Stomach (tissue), 9 donors: Measurements from ENCODE around the gene DISC1. TPM values are rescaled to one million over a fixed set of nuclear protein-coding genes. Genes with fewer than 3 reads are reported as not detected.

Experiments
- DNase-seq, 2 donors: peaks; one replicate each; pipeline versions ENCODE4 v3.0.0 to v3.0.0-alpha.2; 2013 to 2019
- H3K27ac ChIP-seq, 5 donors: fragments of 200-600 bp in 4 of 5; sonication (generic) in 4 of 5; one replicate each; pipeline ENCODE4 v1.5.1; 2013 to 2019; ENCODE audit warnings: mild to moderate bottlenecking in 1 of 5, moderate library complexity in 1 of 5
- H3K27me3 ChIP-seq, 3 donors: fragments of 200-600 bp; sonication (generic); one replicate each; pipeline ENCODE4 v1.5.1; 2017 to 2019; ENCODE audit warnings: mixed run types in 1 of 3
- H3K36me3 ChIP-seq, 4 donors: fragments of 200-600 bp; sonication (generic); 1 replicate in 3 of 4; 2 replicates in 1 of 4; pipeline ENCODE4 v1.5.1; 2016 to 2019
- H3K4me1 ChIP-seq, 4 donors: fragments of 200-600 bp; sonication (generic); one replicate each; pipeline ENCODE4 v1.5.1; 2016 to 2019
- H3K4me3 ChIP-seq, 4 donors: fragments of 200-600 bp; sonication (generic) in 3 of 4; one replicate each; pipeline ENCODE4 v1.5.1; 2016 to 2019; ENCODE audit warnings: mild to moderate bottlenecking in 1 of 4
- H3K9me3 ChIP-seq, 4 donors: fragments of 200-600 bp; sonication (generic); one replicate each; pipeline ENCODE4 v1.5.1; 2016 to 2019
- CTCF ChIP-seq, 7 experiments: fragments of 450-650 bp in 4 of 7; fragments of 200-600 bp in 3 of 7; sonication (generic) in 3 of 7; IDR thresholded peaks; one replicate each; pipeline ENCODE4 v1.5.1; 2016 to 2019; ENCODE audit warnings: antibody characterized with exemption in 7 of 7, control low read depth in 2 of 7, mild to moderate bottlenecking in 1 of 7
- EP300 ChIP-seq: sonication (generic); formaldehyde crosslinking; IDR thresholded peaks from one replicate; pipeline ENCODE4 v1.6.1; 2017; ENCODE audit warnings: antibody characterized with exemption
- POLR2A ChIP-seq, 4 donors: fragments of 450-650 bp; IDR thresholded peaks; one replicate each; pipeline ENCODE4 v1.6.1; 2016; ENCODE audit warnings: antibody characterized with exemption in 4 of 4, control low read depth in 2 of 4, mild to moderate bottlenecking in 1 of 4, moderate library complexity in 1 of 4
- POLR2AphosphoS5 ChIP-seq, 3 donors: sonication (generic); formaldehyde crosslinking; IDR thresholded peaks; one replicate each; pipeline ENCODE4 v1.6.1; 2016; ENCODE audit warnings: antibody characterized with exemption in 3 of 3
- WGBS, 5 donors: extraction: QIAGEN DNeasy Blood & Tissue Kit in 3 of 5; methylation state at CpG; one replicate each; pipeline versions ENCODE4 v1.1.5 to v1.1.7; 2013 to 2018; 5-methylcytosine and 5-hydroxymethylcytosine counted together
- intact Hi-C: fragments of 100-400 bp; cut with DNase I; formaldehyde crosslinking; loops from one replicate; pipeline ENCODE4 v1.15.1; 2023; ENCODE audit warnings: low total_unique reads
- polyA plus RNA-seq, 3 donors: library from polyadenylated mRNA; stranded (reverse); fragments of 200-250 nt; gene quantifications; one replicate each; pipeline ENCODE4 v1.2.3, GENCODE V29; 2013
- total RNA-seq, 5 donors: library from RNA; depleted of rRNA; stranded (reverse); fragments of >200 nt; gene quantifications; one replicate each; pipeline versions ENCODE4 v1.1.0 to v1.2.3, GENCODE V29; 2014 to 2016
- donor health status: healthy with polysubstance abuse.
- donor health status: Bipolar disorder and iron deficiency.
- donor health status: healthy.

Gene DISC1
- total and polyA plus RNA-seq, 8 donors: 0.43 to 29.8 (median 1.6) TPM

GRCh38 chr1:231938211-231938610 lies 311.6 kb downstream of the DISC1 start:
- no peak for DNase-seq
- H3K4me3 ChIP-seq: no peak overlapping the region
- H3K27me3 ChIP-seq: peaks cover 0 to 21% (median 6%) of the 10 kb centered on the region in 3 donors
- intact Hi-C loops: no loop called here
- TF ChIP-seq POLR2A (IDR thresholded peaks at IDR 0.05) (no peak), POLR2AphosphoS5 (IDR thresholded peaks at IDR 0.05) (no peak), EP300 (no peak), CTCF (IDR thresholded peaks at IDR 0.05) (no peak)
- no peak overlapping the region for H3K27ac ChIP-seq
- no peaks in the 10 kb centered on the region for H3K9me3 ChIP-seq
- H3K4me1 ChIP-seq: peaks cover 0 to 27% (median 17%) of the 10 kb centered on the region in 4 donors
- no peaks in the 10 kb centered on the region for H3K36me3 ChIP-seq
- WGBS, 5 donors: 93 to 100% (median 97%) methylated on average over 2 of the region's 2 CpGs

- intact Hi-C loops: no loop called here
Observed at GRCh38 chr1:231938711-231939110, 312.1 kb downstream of the DISC1 start.

GRCh38 chr1:231939118-231939517 lies 312.5 kb downstream of the DISC1 start:
- intact Hi-C loops: no loop called here
- Histone ChIP-seq H3K4me1 (peaks cover 0 to 23% (median 15%) of the 10 kb centered on the region in 4 donors), H3K9me3 (no peaks in the 10 kb centered on the region), H3K4me3 (no peak overlapping the region), H3K36me3 (no peaks in the 10 kb centered on the region), H3K27ac (no peak overlapping the region), H3K27me3 (peaks cover 0 to 17% (median 0%) of the 10 kb centered on the region in 3 donors)
- WGBS, 5 donors: 91 to 96% (median 95%) methylated on average over 4 of the region's 4 CpGs
- TF ChIP-seq CTCF (IDR thresholded peaks at IDR 0.05): no peak
- no peak for TF ChIP-seq POLR2AphosphoS5 (IDR thresholded peaks at IDR 0.05)
- TF ChIP-seq EP300: no peak
- TF ChIP-seq POLR2A (IDR thresholded peaks at IDR 0.05): no peak
- no peak for DNase-seq

More at GRCh38 chr1:231938711-231939110, 312.1 kb downstream of the DISC1 start:
- H3K4me1 ChIP-seq: peaks cover 0 to 27% (median 17%) of the 10 kb centered on the region in 4 donors
- H3K27me3 ChIP-seq: peaks cover 0 to 21% (median 2%) of the 10 kb centered on the region in 3 donors
- H3K27ac ChIP-seq: no peak overlapping the region
- no peak for TF ChIP-seq EP300
- no peak for TF ChIP-seq POLR2A (IDR thresholded peaks at IDR 0.05)
- no peak for TF ChIP-seq POLR2AphosphoS5 (IDR thresholded peaks at IDR 0.05)
- TF ChIP-seq CTCF (IDR thresholded peaks at IDR 0.05): no peak
- WGBS, 5 donors: 67 to 81% (median 72%) methylated on average over 6 of the region's 6 CpGs
- H3K4me3 ChIP-seq: no peak overlapping the region
- H3K36me3 ChIP-seq: no peaks in the 10 kb centered on the region
- H3K9me3 ChIP-seq: no peaks in the 10 kb centered on the region
- no peak for DNase-seq

- Histone ChIP-seq H3K4me1 (peaks cover 0 to 13% (median 6%) of the 10 kb centered on the region in 4 donors), H3K27ac (no peak overlapping the region), H3K27me3 (peaks cover 0 to 17% (median 0%) of the 10 kb centered on the region in 3 donors), H3K4me3 (no peak overlapping the region), H3K9me3 (no peaks in the 10 kb centered on the region), H3K36me3 (no peaks in the 10 kb centered on the region)
- no peak for TF ChIP-seq POLR2A (IDR thresholded peaks at IDR 0.05)
- no peak for TF ChIP-seq POLR2AphosphoS5 (IDR thresholded peaks at IDR 0.05)
- TF ChIP-seq CTCF (IDR thresholded peaks at IDR 0.05): no peak
- no peak for TF ChIP-seq EP300
- WGBS, 5 donors: 91 to 95% (median 92%) methylated on average over 7 of the region's 7 CpGs
- DNase-seq: no peak
- intact Hi-C loops: no loop called here
Observed at GRCh38 chr1:231940116-231940515, 313.5 kb downstream of the DISC1 start.
